ENCODE measurements around the gene AMBRA1. TPM values are rescaled to one million over a fixed set of nuclear protein-coding genes. Genes with fewer than 3 reads are reported as not detected.

Gene AMBRA1
- total RNA-seq, 2 donors from 2014 or later, result 56.2 to 60.7 TPM

DNA sequence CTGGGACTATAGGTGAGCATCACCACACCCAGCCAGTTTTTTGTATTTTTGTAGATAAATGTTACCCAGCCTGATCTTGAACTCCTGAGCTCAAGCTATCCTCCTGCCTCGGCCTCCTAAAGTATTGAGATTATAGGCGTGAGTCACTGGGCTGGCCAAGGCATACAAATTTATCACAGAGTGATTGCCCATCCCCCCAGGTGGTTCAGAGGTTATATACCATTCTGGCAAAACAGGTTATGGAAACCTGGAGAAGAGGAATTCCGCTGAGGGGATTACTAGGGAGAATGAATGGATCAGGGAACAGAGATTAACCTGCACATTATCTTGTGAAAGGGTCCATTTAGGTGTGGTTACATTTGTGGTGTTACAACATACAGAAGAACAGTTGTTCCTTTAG is 31.6 kb upstream of the AMBRA1 start:
- WGBS, result 89% methylated on average over 3 of the region's 3 CpGs

DNA sequence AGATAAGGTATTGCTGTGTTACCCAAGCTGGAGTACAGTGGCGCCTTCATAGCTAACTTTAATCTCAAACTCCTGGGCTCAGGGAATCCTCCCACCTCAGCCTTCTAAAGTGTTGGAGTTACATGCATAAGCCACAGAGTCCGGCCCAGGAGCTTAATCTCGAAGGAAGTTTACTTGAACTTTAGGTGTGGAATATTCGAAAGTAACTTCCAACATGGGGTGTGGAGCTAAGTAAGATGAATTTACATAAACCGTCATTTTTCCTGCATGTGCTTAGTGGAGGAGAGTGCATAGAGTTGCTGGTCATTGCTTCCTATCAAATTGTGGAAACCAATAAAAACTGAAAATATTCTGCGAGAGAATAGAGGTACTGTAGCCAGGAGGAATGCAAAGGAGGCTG is 25.0 kb upstream of the AMBRA1 start:
- no peak overlapping the region for H3K27ac ChIP-seq
- TF ChIP-seq POLR2A (IDR thresholded peaks at IDR 0.05) (no peak), POLR2AphosphoS5 (IDR thresholded peaks at IDR 0.05) (no peak)
- TF ChIP-seq, protein P1, sequence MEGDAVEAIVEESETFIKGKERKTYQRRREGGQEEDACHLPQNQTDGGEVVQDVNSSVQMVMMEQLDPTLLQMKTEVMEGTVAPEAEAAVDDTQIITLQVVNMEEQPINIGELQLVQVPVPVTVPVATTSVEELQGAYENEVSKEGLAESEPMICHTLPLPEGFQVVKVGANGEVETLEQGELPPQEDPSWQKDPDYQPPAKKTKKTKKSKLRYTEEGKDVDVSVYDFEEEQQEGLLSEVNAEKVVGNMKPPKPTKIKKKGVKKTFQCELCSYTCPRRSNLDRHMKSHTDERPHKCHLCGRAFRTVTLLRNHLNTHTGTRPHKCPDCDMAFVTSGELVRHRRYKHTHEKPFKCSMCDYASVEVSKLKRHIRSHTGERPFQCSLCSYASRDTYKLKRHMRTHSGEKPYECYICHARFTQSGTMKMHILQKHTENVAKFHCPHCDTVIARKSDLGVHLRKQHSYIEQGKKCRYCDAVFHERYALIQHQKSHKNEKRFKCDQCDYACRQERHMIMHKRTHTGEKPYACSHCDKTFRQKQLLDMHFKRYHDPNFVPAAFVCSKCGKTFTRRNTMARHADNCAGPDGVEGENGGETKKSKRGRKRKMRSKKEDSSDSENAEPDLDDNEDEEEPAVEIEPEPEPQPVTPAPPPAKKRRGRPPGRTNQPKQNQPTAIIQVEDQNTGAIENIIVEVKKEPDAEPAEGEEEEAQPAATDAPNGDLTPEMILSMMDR (IDR thresholded peaks at IDR 0.05), result no peak
- WGBS, result 71% methylated on average over 6 of the region's 6 CpGs
- H3K4me1 ChIP-seq (replicated peaks), result no peaks in the 10 kb centered on the region
- no peaks in the 10 kb centered on the region for H3K36me3 ChIP-seq
- peak overlapping the region in 1 of 2 donors; percentile 96 for H3K4me3 ChIP-seq
- H3K27me3 ChIP-seq (replicated peaks; ENCODE audit: insufficient read depth), result no peaks in the 10 kb centered on the region
- intact Hi-C loops (cut with DNase I), result loop anchor here (5.0 kb wide), 1 partner anchor 232 kb away; no protein-coding TSS in a partner anchor
- DNase-seq (ENCODE audit: low spot score), result no peak
- no peaks in the 10 kb centered on the region for H3K9me3 ChIP-seq

More for the DNA sequence above, 31.6 kb upstream of the AMBRA1 start:
- DNase-seq (ENCODE audit: low spot score), result no peak
- intact Hi-C loops (cut with DNase I), result no loop called here
- TF ChIP-seq, protein P1 (IDR thresholded peaks at IDR 0.05), result no peak
- TF ChIP-seq POLR2A (IDR thresholded peaks at IDR 0.05), result no peak
- no peak for TF ChIP-seq POLR2AphosphoS5 (IDR thresholded peaks at IDR 0.05)
- H3K27ac ChIP-seq, result no peak overlapping the region
- no peaks in the 10 kb centered on the region for H3K36me3 ChIP-seq
- H3K27me3 ChIP-seq (replicated peaks; ENCODE audit: insufficient read depth), result no peaks in the 10 kb centered on the region
- no peaks in the 10 kb centered on the region for H3K9me3 ChIP-seq
- H3K4me3 ChIP-seq, result no peak overlapping the region
- H3K4me1 ChIP-seq (replicated peaks), result no peaks in the 10 kb centered on the region

DNA sequence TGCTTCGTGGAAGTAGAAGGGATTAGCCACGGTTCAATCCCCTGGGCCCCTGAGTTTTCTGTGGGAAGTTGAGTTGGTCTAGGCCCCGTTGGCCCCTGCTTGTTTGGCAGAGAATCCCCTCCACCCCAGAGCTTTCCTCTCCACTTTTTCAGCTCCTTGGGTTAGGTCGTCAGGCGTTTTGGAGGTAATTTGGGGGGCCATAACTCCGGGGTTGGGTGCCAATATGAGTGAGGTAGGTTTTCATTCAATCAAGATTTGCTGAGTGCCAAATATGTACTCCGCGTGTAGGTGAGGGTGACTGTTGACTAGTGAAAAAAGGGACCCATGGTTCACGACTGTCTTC is 24.1 kb upstream of the AMBRA1 start:
- 0% methylated on average over 9 of the region's 9 CpGs for WGBS
- Histone ChIP-seq H3K4me1 (replicated peaks) (no peaks in the 10 kb centered on the region), H3K27me3 (replicated peaks; ENCODE audit: insufficient read depth) (no peaks in the 10 kb centered on the region)

DNA sequence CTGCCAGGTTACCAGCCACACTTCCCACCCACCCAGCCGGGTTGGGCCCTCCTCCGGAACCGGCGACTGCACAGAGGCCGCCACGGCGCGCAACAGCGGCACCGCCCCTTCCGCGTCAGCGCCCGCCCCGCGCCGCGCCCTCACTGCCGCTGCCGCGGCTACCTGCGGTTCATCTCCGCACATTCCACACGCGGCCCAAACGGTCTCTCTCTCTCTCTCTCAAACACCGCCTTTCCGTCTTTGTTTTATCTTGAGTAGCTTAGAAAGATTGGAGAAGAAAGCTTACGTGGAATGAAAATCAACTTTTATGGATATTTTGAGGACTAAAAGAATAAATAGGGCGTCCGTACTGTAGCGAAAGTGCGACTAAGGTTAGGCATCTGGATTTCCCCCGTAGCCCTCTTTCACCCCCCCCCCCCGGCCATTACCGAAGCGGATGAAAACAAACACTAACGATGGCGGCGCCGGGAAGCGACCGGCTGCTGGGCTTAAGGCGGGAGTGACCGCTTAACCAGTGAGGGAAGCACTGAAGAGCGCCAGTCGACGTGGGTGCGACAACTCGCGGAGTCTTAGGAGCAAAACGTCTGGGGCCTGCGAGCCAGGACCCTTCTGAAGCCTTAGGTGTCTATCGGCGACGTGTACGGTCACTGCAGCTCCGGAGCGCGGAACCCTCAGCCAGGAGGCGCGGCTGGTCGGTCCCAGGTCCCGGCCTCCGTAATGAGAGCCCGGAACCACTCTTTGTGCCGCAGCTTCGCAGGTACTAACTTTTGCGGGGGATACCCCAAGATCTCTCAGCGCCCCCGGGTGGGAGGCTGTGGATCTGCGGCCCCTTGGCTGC is 23.5 kb upstream of the AMBRA1 start, which contains the start of the genes ATG13 and HARBI1:
Gene ATG13 (plus strand): TSS at position 420 of the 838 bp plus-strand sequence. CDS start 26,739 bp downstream, outside the sequence.
Gene HARBI1 (minus strand): TSS at position 94 of the 838 bp plus-strand sequence. CDS start 990 bp downstream, outside the sequence.
- Histone ChIP-seq H3K27me3 (replicated peaks; ENCODE audit: insufficient read depth) (no peaks in the 10 kb centered on the region), H3K9me3 (no peaks in the 10 kb centered on the region), H3K4me3 (peak within 1 kb of the TSS; percentile 84 to 96), H3K36me3 (no peaks in the 10 kb centered on the region), H3K4me1 (replicated peaks) (no peaks in the 10 kb centered on the region), H3K27ac (peak within 1 kb of the TSS; percentile 92 to 95)
- TF ChIP-seq, protein P1 (IDR thresholded peaks at IDR 0.05), result peak; percentile 55 to 87 (median 74)
- TF ChIP-seq POLR2A (IDR thresholded peaks at IDR 0.05), result peak; percentile 58
- no peak for TF ChIP-seq POLR2AphosphoS5 (IDR thresholded peaks at IDR 0.05)
- intact Hi-C loops (cut with DNase I), result loop anchor here (2.0 to 5.0 kb wide), 2 partner anchors 83 to 230 kb away; partner anchors contain the start of genes ARHGAP1 and ZNF408
- under 1% methylated on average over 70 of the region's 72 CpGs for WGBS
- peak; percentile 81 for DNase-seq (ENCODE audit: low spot score)

More for the DNA sequence above, 24.1 kb upstream of the AMBRA1 start:
- Histone ChIP-seq H3K27ac (peak overlapping the region; percentile 92 to 95), H3K9me3 (no peaks in the 10 kb centered on the region), H3K36me3 (no peaks in the 10 kb centered on the region), H3K4me3 (peak overlapping the region; percentile 84 to 96)
- intact Hi-C loops (cut with DNase I), result loop anchor here (2.0 to 5.0 kb wide), 2 partner anchors 83 to 231 kb away; partner anchors contain the start of genes ARHGAP1 and ZNF408
- DNase-seq (ENCODE audit: low spot score), result no peak
- no peak for TF ChIP-seq POLR2AphosphoS5 (IDR thresholded peaks at IDR 0.05)
- TF ChIP-seq, protein P1 (IDR thresholded peaks at IDR 0.05), result no peak
- TF ChIP-seq POLR2A (IDR thresholded peaks at IDR 0.05), result no peak

All from prostate gland (tissue), 2 donors.